ENCODE results near the gene FGF9.

Gene FGF9

DNA sequence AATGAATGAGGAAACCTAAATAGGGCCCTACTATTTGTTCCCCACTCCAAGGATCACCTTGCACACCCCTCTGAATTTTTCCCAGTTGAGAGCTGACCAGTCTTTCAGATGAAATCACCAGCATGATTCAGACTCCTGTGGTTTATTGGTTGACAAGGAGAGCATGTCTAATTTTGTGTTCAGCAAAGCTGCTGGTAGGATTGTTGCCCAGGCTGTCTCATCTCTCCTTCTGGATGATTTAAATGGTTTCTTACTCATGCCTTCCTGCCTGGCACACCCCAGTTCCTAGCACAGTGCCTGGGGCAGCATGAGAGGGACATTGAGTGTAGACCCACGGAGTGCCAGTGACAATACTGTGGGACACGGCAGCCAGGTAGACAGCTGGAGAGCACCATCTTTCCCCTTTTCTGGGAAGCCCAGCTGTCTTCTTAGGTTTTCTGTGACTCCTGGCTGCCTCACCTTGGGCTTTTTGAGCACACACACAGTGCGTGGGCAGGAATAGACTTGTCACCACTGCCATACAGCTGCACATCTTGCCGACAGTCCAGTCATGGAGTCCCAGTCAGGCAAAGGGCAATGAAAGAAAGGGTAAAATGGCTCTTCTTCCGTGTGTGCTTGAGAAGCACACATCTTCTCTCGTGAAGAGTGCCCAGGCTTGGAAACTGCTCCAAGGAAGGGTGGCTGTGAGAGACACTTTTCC is 12.3 kb downstream of the FGF9 start:
- no peak for DNase-seq (ENCODE audit: low read depth in 1 of 2, low spot score in 1 of 2)
- TF ChIP-seq JUND (IDR thresholded peaks at IDR 0.05; ENCODE audit: low read depth): no peak
- in situ Hi-C loops (cut with HindIII; ENCODE audit: low pct_unique_long_range_greater_than_20kb, low sequenced_read_pairs): no loop called here

DNA sequence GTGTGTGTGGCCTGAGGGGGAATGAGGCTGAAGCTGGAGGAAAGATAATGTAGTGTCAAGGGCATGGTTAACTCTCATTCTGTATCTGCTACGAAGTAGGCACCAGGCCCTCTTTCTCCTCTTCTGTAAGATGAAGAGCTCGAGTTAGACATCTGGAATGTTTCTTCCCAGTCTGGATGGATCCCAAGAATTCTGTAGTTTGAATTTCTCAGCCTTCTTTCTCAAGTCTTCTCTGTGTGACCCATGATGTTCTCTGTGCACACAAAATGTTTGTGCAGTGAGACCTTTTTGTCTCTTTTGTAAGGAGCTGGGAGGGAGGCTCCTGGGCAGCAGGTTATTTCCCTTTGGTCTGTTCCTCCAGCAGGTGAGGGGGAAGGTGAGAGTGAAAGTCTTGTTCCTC is 13.7 kb downstream of the FGF9 start:
- in situ Hi-C loops (cut with HindIII; ENCODE audit: low pct_unique_long_range_greater_than_20kb, low sequenced_read_pairs): no loop called here
- DNase-seq (ENCODE audit: low read depth in 1 of 2, low spot score in 1 of 2): no peak
- no peak for TF ChIP-seq JUND (IDR thresholded peaks at IDR 0.05; ENCODE audit: low read depth)

DNA sequence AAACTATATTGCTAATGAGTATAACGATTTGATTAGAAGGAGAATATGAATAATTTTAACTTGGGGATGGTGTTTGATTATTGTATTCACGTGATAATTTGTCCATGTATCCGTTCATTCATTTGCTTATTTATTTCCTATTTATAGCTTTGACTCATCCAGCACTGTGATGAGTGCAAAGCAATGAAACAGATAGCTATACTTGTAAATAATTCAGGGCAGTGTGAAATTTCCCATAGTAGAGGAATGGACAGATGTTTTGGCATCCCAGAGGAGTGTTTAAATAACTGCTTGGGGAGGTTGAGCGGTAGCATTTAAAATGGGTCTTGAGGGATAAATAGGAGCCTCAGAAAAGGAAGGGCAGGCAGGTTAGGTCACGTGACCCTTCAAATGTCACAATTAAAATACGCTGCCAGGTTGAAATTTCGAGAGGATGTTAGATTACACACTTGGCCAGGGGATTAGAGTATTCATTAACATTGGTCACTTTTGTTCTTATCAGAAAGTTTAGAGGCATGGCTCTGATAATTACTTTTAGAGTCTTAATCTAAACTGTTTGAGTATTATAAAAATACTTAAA is 14.7 kb downstream of the FGF9 start:
- no peak for TF ChIP-seq JUND (IDR thresholded peaks at IDR 0.05; ENCODE audit: low read depth)
- DNase-seq (ENCODE audit: low read depth in 1 of 2, low spot score in 1 of 2): no peak
- in situ Hi-C loops (cut with HindIII; ENCODE audit: low pct_unique_long_range_greater_than_20kb, low sequenced_read_pairs): no loop called here

DNA sequence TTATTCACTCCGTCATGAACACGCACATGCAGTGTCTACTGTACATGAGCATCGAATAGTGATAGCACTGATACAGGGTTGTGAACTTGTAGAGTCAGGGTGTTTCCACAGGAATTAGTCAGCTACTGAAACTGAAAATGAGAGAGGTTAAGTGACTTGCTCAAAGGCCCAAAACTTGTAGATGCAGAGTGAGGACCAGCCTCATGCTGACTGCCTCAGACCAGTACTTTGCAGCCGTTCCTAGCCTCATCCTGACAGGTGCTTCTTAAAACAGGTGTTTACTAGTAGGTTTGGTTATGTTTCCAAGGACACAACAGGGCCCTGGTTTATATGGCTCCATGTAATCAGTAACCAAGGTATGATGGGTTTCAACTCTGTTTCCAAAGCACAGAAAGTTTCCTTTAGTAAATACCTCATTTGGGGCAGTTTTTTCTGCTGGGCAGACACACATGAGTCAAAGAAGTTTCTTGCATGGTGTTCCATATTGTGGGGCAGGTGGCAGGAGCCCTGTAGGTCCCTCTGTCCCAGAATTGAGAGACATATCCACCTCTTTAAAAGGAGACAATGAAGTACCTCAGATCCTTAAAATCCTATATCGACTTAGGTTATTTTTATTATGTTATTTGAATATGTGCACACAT is 16.0 kb downstream of the FGF9 start:
- no peak for DNase-seq (ENCODE audit: low read depth in 1 of 2, low spot score in 1 of 2)
- TF ChIP-seq JUND (IDR thresholded peaks at IDR 0.05; ENCODE audit: low read depth): no peak
- in situ Hi-C loops (cut with HindIII; ENCODE audit: low pct_unique_long_range_greater_than_20kb, low sequenced_read_pairs): no loop called here

DNA sequence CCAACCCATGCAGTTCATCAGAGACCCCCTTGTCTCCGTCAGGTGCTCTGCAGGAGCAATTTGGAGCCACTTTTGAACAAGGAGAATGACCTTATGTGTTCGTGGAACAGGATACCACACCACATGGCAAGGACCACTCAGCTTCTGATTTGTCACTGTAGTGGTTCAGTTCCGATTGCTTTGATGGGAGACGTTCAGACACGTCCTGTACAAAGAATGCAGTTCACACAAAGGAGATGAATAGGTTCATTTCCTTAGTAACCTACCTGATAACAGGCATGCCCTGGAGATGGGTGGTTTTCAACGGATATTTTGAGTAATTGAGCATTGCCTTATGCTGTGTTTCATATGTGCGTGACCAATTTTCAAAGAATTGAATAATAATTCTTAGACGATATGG is 17.2 kb downstream of the FGF9 start:
- DNase-seq (ENCODE audit: low read depth in 1 of 2, low spot score in 1 of 2): no peak
- no peak for TF ChIP-seq JUND (IDR thresholded peaks at IDR 0.05; ENCODE audit: low read depth)
- in situ Hi-C loops (cut with HindIII; ENCODE audit: low pct_unique_long_range_greater_than_20kb, low sequenced_read_pairs): no loop called here

DNA sequence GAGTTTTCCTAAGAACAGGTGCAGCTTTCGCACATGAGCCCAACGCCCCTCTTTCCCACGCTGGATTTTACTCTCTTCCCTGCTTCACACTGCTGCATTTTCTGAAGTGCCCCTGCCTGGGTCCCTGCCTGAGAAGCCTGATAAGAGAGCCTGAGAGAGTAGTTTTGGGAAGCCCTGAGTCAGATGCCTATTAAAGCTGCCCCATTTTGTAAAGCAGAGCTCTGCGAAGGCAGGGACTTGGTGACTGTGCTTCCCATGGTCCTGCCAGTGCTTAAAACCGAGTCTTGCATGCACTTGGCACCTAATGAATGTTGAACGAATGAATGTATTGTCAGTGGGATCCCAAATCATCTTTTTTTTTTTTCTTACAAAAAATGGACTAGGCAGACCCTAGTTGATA is 18.2 kb downstream of the FGF9 start:
- no peak for TF ChIP-seq JUND (IDR thresholded peaks at IDR 0.05; ENCODE audit: low read depth)
- no peak for DNase-seq (ENCODE audit: low read depth in 1 of 2, low spot score in 1 of 2)
- in situ Hi-C loops (cut with HindIII; ENCODE audit: low pct_unique_long_range_greater_than_20kb, low sequenced_read_pairs): no loop called here

DNA sequence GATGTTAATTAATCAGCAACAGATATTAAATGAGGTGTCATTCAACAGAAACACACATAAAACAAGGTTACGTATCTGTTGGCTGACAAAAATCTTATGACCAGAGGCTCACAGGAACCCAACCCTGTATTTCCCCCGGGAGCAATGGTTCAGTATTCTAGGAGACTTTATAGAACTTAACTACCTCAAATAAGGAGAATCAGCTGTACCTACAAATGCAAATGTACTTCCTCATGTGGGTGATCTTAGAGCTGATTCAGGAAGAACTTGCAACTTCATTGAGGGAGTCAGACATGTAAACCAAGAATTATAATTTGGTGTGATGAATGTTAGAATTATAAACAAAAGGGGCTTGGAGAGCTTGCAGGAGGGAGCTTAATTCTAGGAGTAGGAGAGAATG is 20.1 kb downstream of the FGF9 start:
- in situ Hi-C loops (cut with HindIII; ENCODE audit: low pct_unique_long_range_greater_than_20kb, low sequenced_read_pairs): no loop called here
- TF ChIP-seq JUND (IDR thresholded peaks at IDR 0.05; ENCODE audit: low read depth): no peak
- no peak for DNase-seq (ENCODE audit: low read depth in 1 of 2, low spot score in 1 of 2)

DNA sequence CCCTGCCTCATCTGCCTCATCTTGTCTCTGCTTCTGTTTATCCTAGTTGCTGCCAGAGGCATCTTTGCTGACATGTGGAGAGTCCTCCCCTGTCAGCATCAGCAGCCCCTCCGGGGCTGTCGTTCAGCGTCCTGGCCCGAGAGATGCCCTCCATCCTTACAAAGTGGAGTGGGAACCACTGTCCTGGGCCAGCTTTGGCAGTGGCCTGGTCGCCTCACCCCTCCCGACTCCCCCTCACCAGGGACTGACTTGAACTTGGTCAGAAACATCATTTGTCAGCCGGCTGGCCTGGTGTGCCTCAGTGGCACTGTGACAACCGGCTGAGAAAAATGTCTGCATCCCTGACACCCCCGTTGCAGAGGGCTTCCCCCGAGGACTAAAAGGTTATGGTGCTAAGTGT is 20.6 kb downstream of the FGF9 start:
- in situ Hi-C loops (cut with HindIII; ENCODE audit: low pct_unique_long_range_greater_than_20kb, low sequenced_read_pairs): no loop called here
- DNase-seq (ENCODE audit: low read depth in 1 of 2, low spot score in 1 of 2): no peak
- TF ChIP-seq JUND (IDR thresholded peaks at IDR 0.05; ENCODE audit: low read depth): no peak

DNA sequence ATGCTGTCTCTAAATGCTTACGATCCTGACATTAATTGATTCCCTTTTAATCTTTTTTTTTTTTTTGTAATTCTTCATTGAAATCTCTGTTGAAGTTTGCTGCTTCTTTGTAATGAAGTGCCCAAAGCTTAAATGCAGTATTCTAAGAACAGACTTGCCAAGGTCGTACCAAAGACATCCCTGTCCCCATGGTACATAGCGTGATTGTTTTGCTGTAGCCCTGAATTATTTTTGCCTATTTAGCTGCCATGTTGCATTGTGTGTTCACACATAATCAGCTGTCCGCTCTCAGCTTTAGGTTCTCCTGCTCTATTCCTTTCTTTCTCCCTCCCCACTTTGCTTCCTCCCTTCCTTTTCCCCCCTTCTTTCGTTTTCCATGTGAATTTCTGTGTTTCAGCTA is 21.1 kb downstream of the FGF9 start:
- no peak for DNase-seq (ENCODE audit: low read depth in 1 of 2, low spot score in 1 of 2)
- in situ Hi-C loops (cut with HindIII; ENCODE audit: low pct_unique_long_range_greater_than_20kb, low sequenced_read_pairs): no loop called here
- no peak for TF ChIP-seq JUND (IDR thresholded peaks at IDR 0.05; ENCODE audit: low read depth)

DNA sequence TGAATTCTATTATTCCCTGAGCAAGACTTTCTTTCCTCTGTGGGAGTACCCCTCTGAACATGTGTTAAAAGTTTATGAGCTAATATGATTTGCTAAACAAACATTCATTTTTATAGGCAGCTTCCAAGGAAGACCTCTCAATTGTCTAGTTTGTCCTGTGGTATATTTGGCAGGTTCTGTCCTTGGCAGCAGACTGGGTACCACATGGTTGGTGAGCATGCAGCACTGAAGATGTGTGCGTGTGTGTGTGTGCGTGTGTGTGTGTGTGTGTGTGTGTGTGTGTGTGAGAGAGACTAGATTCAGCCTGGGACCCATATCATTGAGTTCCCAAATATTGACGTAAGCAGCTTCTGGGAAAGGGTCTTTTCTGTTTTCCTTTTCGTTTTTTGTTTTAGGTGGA is 24.0 kb downstream of the FGF9 start:
- no peak for TF ChIP-seq JUND (IDR thresholded peaks at IDR 0.05; ENCODE audit: low read depth)
- DNase-seq (ENCODE audit: low read depth in 1 of 2, low spot score in 1 of 2): no peak
- in situ Hi-C loops (cut with HindIII; ENCODE audit: low pct_unique_long_range_greater_than_20kb, low sequenced_read_pairs): no loop called here

DNA sequence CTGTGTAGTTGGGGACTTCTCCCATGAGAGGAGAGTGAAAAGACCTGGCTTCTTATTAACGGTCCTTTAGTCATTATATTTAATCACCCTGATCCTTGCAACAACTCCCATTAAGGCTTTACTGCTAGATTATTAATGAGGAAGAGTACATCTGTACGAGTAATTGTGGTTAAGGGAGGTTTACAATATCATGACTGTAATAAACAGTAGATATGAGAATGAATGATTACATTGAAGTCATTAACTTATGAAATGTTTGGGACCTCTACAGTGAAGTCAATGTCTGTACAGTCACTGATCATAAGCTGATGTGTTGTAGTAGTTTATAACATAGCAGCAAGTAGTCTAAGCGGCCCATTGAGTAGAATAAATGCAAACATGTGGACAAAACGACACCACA is 24.7 kb downstream of the FGF9 start:
- no peak for TF ChIP-seq JUND (IDR thresholded peaks at IDR 0.05; ENCODE audit: low read depth)
- no peak for DNase-seq (ENCODE audit: low read depth in 1 of 2, low spot score in 1 of 2)
- in situ Hi-C loops (cut with HindIII; ENCODE audit: low pct_unique_long_range_greater_than_20kb, low sequenced_read_pairs): no loop called here

DNA sequence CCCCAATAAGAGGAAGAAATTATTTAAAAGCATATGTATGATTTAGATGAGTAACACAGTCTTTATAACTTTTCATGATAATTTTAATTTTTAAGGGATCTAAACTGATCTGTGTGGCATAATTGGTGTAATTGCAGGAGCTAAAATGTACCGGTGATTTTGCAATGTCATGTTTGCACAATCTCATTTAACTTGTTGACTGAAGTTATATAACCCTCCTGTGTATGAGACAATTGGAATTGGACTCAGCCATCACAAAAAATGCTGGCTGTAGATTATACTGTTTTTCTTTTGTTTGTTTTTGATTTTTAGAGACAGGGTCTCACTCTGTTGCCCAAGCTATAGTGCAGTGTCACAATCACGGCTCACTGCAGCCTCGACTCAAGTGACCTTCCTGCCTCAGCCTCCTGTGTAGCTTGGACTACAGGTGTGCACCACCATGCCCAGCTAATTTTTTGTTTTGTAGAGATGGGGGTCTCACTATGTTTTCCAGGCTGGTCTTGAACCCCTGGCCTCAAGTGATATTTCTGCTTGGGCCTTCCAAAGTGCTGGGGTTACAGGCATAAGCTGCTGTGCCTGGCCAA is 26.1 kb downstream of the FGF9 start:
- in situ Hi-C loops (cut with HindIII; ENCODE audit: low pct_unique_long_range_greater_than_20kb, low sequenced_read_pairs): no loop called here
- no peak for DNase-seq (ENCODE audit: low read depth in 1 of 2, low spot score in 1 of 2)

More for the DNA sequence above, 26.1 kb downstream of the FGF9 start:
- no peak for TF ChIP-seq JUND (IDR thresholded peaks at IDR 0.05; ENCODE audit: low read depth)

Measured in T47D (cell line).